22Rv1 (cell line): ENCODE results near the gene FSIP1.
A peak's percentile ranks its signal among the peaks of the same experiment; 100 is the strongest.

Source experiments
- H3K27ac ChIP-seq: fragments of 450-650 bp; 2 replicates; pipeline ENCODE4 v1.5.1; 2017
- ZFX ChIP-seq: fragments of 450-650 bp; IDR thresholded peaks from 2 replicates; pipeline ENCODE4 v1.6.1; 2017; ENCODE audit warnings: antibody characterized with exemption, borderline replicate concordance
- TF ChIP-seq, protein P1 (sequence below): fragments of 450-650 bp; IDR thresholded peaks from 2 replicates; pipeline ENCODE4 v1.5.1; 2017; ENCODE audit warnings: mild to moderate bottlenecking

Gene FSIP1

DNA sequence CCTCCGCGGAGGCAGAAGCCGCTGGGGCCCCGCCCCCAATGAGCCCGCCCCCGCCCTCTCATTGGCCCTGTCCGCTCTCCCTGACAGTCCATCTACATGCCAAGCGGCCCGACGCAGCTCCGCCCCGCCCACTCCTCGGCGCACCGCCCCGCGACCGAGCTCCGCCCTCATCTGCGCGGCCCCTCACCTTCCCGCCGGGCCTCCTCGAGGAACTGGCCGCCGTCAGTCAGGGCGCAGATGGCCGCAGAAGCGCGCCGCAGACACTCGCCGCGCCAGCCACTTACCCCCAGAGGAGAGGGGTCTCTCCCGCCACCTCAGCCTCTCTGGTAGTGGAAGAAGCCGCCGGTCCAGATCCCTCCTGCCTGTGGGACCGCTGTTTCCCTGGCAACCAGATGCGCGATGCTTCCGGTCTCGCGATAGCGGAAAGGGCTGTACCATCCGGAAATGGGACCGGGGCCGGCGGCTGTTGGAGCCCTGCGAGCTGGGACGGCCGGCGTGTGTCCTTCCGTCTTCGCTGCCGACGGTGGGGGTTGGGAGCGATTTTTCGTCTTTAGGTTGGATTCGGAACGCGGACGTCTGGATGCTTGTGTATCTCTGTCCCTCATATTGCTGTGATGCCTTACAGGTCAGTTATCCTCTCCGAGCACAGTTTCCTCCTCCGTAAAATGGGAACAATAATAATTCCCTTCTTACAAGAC lies at the start of gene FSIP1:
Gene FSIP1 (minus strand): TSS at position 401 of the 698 bp plus-strand sequence. CDS start 6,317 bp downstream, outside the sequence.
- peak within 1 kb of the TSS; percentile 68 for H3K27ac ChIP-seq
- no peak for TF ChIP-seq ZFX
- TF ChIP-seq, protein P1, sequence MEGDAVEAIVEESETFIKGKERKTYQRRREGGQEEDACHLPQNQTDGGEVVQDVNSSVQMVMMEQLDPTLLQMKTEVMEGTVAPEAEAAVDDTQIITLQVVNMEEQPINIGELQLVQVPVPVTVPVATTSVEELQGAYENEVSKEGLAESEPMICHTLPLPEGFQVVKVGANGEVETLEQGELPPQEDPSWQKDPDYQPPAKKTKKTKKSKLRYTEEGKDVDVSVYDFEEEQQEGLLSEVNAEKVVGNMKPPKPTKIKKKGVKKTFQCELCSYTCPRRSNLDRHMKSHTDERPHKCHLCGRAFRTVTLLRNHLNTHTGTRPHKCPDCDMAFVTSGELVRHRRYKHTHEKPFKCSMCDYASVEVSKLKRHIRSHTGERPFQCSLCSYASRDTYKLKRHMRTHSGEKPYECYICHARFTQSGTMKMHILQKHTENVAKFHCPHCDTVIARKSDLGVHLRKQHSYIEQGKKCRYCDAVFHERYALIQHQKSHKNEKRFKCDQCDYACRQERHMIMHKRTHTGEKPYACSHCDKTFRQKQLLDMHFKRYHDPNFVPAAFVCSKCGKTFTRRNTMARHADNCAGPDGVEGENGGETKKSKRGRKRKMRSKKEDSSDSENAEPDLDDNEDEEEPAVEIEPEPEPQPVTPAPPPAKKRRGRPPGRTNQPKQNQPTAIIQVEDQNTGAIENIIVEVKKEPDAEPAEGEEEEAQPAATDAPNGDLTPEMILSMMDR: no peak

DNA sequence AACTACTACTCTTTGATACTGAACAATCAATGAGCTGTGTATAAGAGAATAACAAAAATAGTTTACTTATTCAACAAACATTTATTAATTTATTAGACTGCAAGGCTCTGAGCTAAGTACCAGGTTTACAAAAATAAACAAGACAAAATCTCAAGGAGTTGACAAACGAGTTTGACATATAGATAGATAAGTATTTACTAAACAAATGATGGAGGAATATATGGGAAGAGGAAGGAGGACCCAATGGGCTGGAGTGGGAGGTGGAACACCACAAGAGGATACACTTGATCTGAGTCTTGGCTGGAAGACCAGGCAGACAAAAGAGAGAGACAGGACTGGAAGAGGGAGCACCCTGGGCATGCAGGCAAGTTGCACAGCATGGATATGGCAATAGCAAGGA lies 47.5 kb upstream of the FSIP1 start:
- H3K27ac ChIP-seq: no peak overlapping the region

GRCh38 chr15:39828374-39828931 lies 45.8 kb upstream of the FSIP1 start:
- TF ChIP-seq ZFX: no peak
- TF ChIP-seq, protein P1: no peak

More for the DNA sequence above, 47.5 kb upstream of the FSIP1 start:
- no peak for TF ChIP-seq ZFX
- TF ChIP-seq, protein P1: no peak

DNA sequence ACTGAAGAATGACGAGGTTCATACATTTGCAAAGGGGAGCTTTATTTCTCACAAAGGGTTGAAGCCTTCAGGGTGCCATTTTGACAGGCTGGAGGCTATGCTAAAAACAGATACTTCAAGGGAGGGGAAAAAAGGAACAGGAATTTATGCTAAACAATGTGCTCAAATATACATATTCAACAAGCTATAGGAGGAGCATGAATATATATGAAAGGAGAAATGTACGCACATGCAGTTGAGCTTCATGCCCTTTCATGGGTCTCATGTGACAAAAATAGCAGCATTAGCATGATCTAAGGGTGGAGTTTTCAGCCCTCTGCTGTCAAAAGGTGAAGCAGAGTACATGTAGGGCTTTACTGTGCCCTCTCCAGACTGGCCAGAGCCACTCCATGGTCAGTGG lies 44.3 kb upstream of the FSIP1 start:
- H3K27ac ChIP-seq: no peak overlapping the region
- TF ChIP-seq, protein P1: no peak
- TF ChIP-seq ZFX: no peak

More at GRCh38 chr15:39828374-39828931, 45.8 kb upstream of the FSIP1 start:
- H3K27ac ChIP-seq: no peak overlapping the region

DNA sequence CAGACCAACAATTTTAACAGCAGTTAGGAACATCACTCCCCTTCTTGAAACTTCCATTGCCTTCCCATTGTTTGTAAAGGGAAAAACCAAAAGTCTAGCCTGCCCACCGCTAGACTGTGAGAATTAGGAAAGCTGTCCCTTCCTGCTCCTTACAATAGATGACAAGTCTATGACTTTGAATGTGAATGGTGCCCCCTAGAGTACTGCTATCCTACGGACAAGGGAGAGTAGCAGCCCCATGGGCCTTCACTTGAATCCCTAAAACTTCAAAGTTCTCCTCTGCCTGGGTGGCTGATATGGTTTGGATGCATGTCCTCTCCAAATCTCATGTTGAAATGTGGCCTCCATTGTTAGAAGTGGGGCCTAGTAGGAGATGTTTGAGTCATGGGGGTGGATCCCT lies 41.0 kb upstream of the FSIP1 start:
- TF ChIP-seq, protein P1: no peak
- no peak for TF ChIP-seq ZFX
- H3K27ac ChIP-seq: no peak overlapping the region

DNA sequence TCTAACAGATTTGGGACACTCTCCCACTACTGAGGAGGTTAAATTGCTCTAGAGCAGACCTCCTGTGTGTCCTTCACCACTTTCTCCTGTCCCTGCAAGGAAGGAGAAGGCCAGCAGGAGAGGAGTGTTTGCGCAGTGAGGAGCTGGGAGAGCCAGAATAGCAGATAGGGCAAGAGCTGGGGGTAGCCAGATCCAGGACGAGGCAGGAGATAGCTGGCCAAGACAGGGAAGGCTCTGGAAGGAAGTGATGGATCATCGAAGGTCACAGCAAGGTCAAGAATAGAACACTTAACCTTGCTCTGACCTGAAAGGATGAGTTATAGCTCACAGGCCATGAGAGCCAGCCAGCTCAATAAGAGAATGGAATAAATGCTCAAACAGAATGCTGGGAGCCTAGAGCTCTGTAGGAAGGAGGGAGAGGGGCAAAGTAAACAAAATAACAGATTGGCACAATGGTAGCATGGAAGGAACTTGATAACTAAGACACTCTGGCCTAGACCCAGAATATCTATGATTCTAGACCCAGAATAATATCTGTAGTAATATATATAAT lies 37.5 kb upstream of the FSIP1 start:
- no peak overlapping the region for H3K27ac ChIP-seq
- TF ChIP-seq ZFX: no peak
- TF ChIP-seq, protein P1: no peak

- TF ChIP-seq ZFX: no peak
- TF ChIP-seq, protein P1: no peak
These were observed 36.9 kb upstream of the FSIP1 start for GRCh38 chr15:39819533-39819932.

More at GRCh38 chr15:39819533-39819932, 36.9 kb upstream of the FSIP1 start:
- no peak overlapping the region for H3K27ac ChIP-seq
